ENCODE results near the gene GPR132. TPM values are rescaled to one million over a fixed set of nuclear protein-coding genes. Genes with fewer than 3 reads are reported as not detected.

GPR132 gene
- total and polyA plus RNA-seq, 10 of the 15 experiments (the other 5 are each of a cell fraction or from before 2014, with no cell fraction given): 1.9 to 49.3 (median 20.4) TPM

DNA sequence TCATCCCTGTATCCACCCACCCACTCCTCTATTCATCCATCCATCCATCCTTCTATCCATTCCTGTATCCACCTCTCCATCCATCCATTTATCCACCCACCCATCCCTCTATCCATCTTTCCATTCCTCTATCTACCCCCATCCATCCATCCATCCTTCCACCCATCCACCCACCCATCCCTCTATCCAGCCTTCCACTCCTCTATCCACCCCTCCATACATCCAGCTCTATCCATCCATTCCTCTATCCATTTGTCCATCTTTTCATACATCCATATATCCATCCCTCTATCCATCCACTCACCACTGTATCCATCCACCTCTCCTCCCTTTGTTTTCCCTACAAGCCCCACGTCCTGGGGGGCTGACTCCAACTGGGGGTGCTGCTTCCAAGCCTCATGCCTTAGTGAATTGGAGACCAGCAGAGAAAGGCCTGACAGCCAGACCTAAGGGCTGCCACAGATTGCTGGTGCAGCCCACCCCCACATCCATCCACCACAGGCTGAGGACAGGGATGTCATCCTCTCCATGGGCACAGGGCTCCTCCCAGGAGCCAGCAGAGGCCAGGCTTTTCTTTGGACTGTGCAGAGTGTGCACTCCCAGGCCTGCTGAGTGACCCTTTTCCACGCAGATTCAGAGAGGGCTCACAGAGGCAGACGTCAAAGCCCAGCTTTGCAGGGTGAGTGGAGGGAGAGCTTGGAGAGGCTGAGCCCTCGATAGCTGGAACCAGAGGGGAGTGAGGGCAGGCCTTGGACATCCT lies 18.9 kb upstream of the GPR132 start (continued):
- TF ChIP-seq, protein P1, sequence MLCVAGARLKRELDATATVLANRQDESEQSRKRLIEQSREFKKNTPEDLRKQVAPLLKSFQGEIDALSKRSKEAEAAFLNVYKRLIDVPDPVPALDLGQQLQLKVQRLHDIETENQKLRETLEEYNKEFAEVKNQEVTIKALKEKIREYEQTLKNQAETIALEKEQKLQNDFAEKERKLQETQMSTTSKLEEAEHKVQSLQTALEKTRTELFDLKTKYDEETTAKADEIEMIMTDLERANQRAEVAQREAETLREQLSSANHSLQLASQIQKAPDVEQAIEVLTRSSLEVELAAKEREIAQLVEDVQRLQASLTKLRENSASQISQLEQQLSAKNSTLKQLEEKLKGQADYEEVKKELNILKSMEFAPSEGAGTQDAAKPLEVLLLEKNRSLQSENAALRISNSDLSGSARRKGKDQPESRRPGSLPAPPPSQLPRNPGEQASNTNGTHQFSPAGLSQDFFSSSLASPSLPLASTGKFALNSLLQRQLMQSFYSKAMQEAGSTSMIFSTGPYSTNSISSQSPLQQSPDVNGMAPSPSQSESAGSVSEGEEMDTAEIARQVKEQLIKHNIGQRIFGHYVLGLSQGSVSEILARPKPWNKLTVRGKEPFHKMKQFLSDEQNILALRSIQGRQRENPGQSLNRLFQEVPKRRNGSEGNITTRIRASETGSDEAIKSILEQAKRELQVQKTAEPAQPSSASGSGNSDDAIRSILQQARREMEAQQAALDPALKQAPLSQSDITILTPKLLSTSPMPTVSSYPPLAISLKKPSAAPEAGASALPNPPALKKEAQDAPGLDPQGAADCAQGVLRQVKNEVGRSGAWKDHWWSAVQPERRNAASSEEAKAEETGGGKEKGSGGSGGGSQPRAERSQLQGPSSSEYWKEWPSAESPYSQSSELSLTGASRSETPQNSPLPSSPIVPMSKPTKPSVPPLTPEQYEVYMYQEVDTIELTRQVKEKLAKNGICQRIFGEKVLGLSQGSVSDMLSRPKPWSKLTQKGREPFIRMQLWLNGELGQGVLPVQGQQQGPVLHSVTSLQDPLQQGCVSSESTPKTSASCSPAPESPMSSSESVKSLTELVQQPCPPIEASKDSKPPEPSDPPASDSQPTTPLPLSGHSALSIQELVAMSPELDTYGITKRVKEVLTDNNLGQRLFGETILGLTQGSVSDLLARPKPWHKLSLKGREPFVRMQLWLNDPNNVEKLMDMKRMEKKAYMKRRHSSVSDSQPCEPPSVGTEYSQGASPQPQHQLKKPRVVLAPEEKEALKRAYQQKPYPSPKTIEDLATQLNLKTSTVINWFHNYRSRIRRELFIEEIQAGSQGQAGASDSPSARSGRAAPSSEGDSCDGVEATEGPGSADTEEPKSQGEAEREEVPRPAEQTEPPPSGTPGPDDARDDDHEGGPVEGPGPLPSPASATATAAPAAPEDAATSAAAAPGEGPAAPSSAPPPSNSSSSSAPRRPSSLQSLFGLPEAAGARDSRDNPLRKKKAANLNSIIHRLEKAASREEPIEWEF (IDR thresholded peaks at IDR 0.05; ENCODE audit: insufficient replicate concordance, low read depth, low read length): no peak
- TF ChIP-seq MEF2A (IDR thresholded peaks at IDR 0.05; ENCODE audit: insufficient read depth, low read depth, low read length) (no peak), CHD2 (IDR thresholded peaks at IDR 0.05; ENCODE audit: borderline replicate concordance, low read depth, low read length) (no peak), HCFC1 (IDR thresholded peaks at IDR 0.05; ENCODE audit: low read length) (no peak), TAF1 (IDR thresholded peaks at IDR 0.05; ENCODE audit: borderline replicate concordance, low read depth, low read length) (no peak), RFX5 (IDR thresholded peaks at IDR 0.05; ENCODE audit: low read depth, low read length) (no peak), RCOR1 (conservative IDR thresholded peaks at IDR 0.05; ENCODE audit: low read depth, low read length) (no peak)
- TF ChIP-seq, protein P2, sequence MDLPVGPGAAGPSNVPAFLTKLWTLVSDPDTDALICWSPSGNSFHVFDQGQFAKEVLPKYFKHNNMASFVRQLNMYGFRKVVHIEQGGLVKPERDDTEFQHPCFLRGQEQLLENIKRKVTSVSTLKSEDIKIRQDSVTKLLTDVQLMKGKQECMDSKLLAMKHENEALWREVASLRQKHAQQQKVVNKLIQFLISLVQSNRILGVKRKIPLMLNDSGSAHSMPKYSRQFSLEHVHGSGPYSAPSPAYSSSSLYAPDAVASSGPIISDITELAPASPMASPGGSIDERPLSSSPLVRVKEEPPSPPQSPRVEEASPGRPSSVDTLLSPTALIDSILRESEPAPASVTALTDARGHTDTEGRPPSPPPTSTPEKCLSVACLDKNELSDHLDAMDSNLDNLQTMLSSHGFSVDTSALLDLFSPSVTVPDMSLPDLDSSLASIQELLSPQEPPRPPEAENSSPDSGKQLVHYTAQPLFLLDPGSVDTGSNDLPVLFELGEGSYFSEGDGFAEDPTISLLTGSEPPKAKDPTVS (IDR thresholded peaks at IDR 0.05; ENCODE audit: low read depth, low read length): no peak
- TF ChIP-seq, protein P3, sequence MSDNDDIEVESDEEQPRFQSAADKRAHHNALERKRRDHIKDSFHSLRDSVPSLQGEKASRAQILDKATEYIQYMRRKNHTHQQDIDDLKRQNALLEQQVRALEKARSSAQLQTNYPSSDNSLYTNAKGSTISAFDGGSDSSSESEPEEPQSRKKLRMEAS (IDR thresholded peaks at IDR 0.05; ENCODE audit: low read depth, low read length): no peak
- TF ChIP-seq, protein P4, sequence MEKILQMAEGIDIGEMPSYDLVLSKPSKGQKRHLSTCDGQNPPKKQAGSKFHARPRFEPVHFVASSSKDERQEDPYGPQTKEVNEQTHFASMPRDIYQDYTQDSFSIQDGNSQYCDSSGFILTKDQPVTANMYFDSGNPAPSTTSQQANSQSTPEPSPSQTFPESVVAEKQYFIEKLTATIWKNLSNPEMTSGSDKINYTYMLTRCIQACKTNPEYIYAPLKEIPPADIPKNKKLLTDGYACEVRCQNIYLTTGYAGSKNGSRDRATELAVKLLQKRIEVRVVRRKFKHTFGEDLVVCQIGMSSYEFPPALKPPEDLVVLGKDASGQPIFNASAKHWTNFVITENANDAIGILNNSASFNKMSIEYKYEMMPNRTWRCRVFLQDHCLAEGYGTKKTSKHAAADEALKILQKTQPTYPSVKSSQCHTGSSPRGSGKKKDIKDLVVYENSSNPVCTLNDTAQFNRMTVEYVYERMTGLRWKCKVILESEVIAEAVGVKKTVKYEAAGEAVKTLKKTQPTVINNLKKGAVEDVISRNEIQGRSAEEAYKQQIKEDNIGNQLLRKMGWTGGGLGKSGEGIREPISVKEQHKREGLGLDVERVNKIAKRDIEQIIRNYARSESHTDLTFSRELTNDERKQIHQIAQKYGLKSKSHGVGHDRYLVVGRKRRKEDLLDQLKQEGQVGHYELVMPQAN (conservative IDR thresholded peaks at IDR 0.05): no peak
- TF ChIP-seq, protein P5, sequence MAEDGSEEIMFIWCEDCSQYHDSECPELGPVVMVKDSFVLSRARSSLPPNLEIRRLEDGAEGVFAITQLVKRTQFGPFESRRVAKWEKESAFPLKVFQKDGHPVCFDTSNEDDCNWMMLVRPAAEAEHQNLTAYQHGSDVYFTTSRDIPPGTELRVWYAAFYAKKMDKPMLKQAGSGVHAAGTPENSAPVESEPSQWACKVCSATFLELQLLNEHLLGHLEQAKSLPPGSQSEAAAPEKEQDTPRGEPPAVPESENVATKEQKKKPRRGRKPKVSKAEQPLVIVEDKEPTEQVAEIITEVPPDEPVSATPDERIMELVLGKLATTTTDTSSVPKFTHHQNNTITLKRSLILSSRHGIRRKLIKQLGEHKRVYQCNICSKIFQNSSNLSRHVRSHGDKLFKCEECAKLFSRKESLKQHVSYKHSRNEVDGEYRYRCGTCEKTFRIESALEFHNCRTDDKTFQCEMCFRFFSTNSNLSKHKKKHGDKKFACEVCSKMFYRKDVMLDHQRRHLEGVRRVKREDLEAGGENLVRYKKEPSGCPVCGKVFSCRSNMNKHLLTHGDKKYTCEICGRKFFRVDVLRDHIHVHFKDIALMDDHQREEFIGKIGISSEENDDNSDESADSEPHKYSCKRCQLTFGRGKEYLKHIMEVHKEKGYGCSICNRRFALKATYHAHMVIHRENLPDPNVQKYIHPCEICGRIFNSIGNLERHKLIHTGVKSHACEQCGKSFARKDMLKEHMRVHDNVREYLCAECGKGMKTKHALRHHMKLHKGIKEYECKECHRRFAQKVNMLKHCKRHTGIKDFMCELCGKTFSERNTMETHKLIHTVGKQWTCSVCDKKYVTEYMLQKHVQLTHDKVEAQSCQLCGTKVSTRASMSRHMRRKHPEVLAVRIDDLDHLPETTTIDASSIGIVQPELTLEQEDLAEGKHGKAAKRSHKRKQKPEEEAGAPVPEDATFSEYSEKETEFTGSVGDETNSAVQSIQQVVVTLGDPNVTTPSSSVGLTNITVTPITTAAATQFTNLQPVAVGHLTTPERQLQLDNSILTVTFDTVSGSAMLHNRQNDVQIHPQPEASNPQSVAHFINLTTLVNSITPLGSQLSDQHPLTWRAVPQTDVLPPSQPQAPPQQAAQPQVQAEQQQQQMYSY (CRISPR knock-in tag; IDR thresholded peaks at IDR 0.05): no peak
